OCI-LY3 (cell line): ENCODE data around the gene TGM5.

Experiments used
- H2AFZ ChIP-seq: fragments of 200-600, 300-600 bp; shearing (Covaris generic); 2 replicates; pipeline ENCODE4 v1.6.0; 2014; ENCODE audit warnings: antibody characterized with exemption, low read depth, low read length
- H3K27ac ChIP-seq: fragments of 200-600, 300-600 bp; sonication (generic); 2 replicates; pipeline ENCODE4 v1.5.1; 2014; ENCODE audit warnings: mild to moderate bottlenecking, low read length, moderate library complexity, mixed read lengths
- H3K27me3 ChIP-seq: fragments of 200-600, 300-600 bp; sonication (generic); 2 replicates; pipeline ENCODE4 v1.6.1; 2014; ENCODE audit warnings: low read depth, low read length, mixed read lengths
- H3K36me3 ChIP-seq: fragments of 200-600, 300-600 bp; sonication (generic); replicated peaks from 2 replicates; pipeline ENCODE3; 2014; ENCODE audit warnings: low read depth, low read length, mixed read lengths
- H3K4me1 ChIP-seq: fragments of 300-600, 200-600 bp; sonication (generic); 2 replicates; pipeline ENCODE4 v1.6.1; 2014; ENCODE audit warnings: low read length, mixed read lengths
- H3K4me2 ChIP-seq: fragments of 200-600, 300-600 bp; sonication (generic); 2 replicates; pipeline ENCODE4 v1.6.1; 2014; ENCODE audit warnings: low read length, mixed read lengths
- H3K4me3 ChIP-seq: fragments of 300-600, 200-600 bp; sonication (generic); 2 replicates; pipeline ENCODE4 v1.5.1; 2014; ENCODE audit warnings: antibody characterized with exemption, mild to moderate bottlenecking, low read length, moderate library complexity
- H3K79me2 ChIP-seq: fragments of 300-600, 200-600 bp; shearing (Covaris generic); 2 replicates; pipeline ENCODE4 v1.6.1; 2014; ENCODE audit warnings: mild to moderate bottlenecking, low read length, mixed read lengths
- H3K9ac ChIP-seq: fragments of 300-600, 200-600 bp; shearing (Covaris generic); 2 replicates; pipeline ENCODE4 v1.6.0; 2014; ENCODE audit warnings: mild to moderate bottlenecking, low read length, moderate library complexity
- H3K9me3 ChIP-seq: fragments of 200-600, 300-600 bp; shearing (Covaris generic); 2 replicates; pipeline ENCODE4 v1.6.1; 2014; ENCODE audit warnings: low read length, mixed read lengths; ENCODE audit not compliant: insufficient read depth
- H4K20me1 ChIP-seq: fragments of 200-600, 300-600 bp; sonication (generic); 2 replicates; pipeline ENCODE4 v1.6.1; 2016; ENCODE audit warnings: low read length, mixed read lengths; ENCODE audit not compliant: insufficient read depth
- EZH2phosphoT487 ChIP-seq: fragments of 200-600 bp; shearing (Covaris generic); IDR thresholded peaks from 2 replicates; pipeline ENCODE4 v1.6.1; 2018; ENCODE audit warnings: antibody characterized with exemption, mixed run types, low read depth
- TF ChIP-seq, protein P1 (sequence below): fragments of 200-600, 300-600 bp; sonication (generic); IDR thresholded peaks from 2 replicates; pipeline ENCODE4 v1.5.1; 2014; ENCODE audit warnings: antibody characterized with exemption, low read length, low read depth

TGM5 gene

DNA sequence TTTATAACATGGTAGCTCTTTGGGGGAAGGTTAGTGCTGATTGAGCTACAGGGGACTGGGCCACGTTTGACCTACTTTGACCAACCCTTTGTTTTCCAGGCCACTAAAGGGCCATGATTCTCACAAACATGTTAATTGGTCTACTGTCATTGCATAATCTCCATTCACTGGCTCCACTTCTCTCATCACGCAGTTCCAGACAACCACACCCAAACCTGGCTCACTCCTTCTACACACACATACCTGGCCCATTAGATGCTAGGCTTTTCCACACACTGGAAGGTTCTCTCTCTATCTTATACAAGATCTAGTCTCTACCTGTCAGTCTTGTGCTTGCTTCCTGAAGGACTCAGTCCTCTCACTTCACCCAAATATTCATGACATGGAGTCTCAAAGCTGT lies 15.9 kb downstream of the TGM5 start:
- H3K9ac ChIP-seq = no peak overlapping the region
- H3K4me3 ChIP-seq = no peak overlapping the region
- no peaks in the 10 kb centered on the region for H4K20me1 ChIP-seq
- H3K79me2 ChIP-seq = no peaks in the 10 kb centered on the region
- peak overlapping the region; percentile 96 for H3K27ac ChIP-seq
- peaks cover 8% of the 10 kb centered on the region for H3K36me3 ChIP-seq
- no peaks in the 10 kb centered on the region for H3K27me3 ChIP-seq
- no peak overlapping the region for H3K4me2 ChIP-seq
- TF ChIP-seq, protein P1, sequence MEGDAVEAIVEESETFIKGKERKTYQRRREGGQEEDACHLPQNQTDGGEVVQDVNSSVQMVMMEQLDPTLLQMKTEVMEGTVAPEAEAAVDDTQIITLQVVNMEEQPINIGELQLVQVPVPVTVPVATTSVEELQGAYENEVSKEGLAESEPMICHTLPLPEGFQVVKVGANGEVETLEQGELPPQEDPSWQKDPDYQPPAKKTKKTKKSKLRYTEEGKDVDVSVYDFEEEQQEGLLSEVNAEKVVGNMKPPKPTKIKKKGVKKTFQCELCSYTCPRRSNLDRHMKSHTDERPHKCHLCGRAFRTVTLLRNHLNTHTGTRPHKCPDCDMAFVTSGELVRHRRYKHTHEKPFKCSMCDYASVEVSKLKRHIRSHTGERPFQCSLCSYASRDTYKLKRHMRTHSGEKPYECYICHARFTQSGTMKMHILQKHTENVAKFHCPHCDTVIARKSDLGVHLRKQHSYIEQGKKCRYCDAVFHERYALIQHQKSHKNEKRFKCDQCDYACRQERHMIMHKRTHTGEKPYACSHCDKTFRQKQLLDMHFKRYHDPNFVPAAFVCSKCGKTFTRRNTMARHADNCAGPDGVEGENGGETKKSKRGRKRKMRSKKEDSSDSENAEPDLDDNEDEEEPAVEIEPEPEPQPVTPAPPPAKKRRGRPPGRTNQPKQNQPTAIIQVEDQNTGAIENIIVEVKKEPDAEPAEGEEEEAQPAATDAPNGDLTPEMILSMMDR = no peak
- no peak for TF ChIP-seq EZH2phosphoT487
- no peaks in the 10 kb centered on the region for H3K9me3 ChIP-seq
- H3K4me1 ChIP-seq = peaks cover 86% of the 10 kb centered on the region
- no peak overlapping the region for H2AFZ ChIP-seq

DNA sequence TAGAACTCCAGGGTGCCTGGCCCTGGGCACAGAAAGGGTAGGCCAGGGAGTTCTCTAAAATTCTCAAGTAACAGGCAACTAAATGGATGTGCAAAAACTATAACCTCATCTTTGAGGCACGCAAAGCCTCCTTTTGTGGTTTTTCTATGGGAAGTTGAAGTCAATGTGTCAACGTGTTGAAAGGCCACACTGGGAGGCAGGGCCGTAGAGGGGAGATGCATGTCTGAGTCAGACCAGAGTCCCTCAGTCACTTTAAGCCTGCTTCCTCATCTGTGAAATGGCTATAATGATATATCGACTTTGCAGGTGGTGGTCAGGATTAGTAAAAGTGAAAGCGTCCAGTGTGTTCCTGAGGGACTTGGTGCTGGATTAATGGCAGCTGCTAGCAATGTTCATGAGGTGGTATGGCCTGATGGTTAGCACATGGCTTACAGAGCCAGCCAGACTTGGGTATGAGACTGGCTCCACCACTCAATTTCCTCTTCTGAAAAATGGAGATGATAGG lies 17.0 kb downstream of the TGM5 start:
- Histone ChIP-seq H3K36me3 (peaks cover 8% of the 10 kb centered on the region), H4K20me1 (no peaks in the 10 kb centered on the region), H3K9ac (peak overlapping the region; percentile 64), H3K4me1 (peaks cover 76% of the 10 kb centered on the region), H3K27me3 (no peaks in the 10 kb centered on the region), H3K79me2 (no peaks in the 10 kb centered on the region), H3K4me2 (peak overlapping the region; percentile 58), H3K9me3 (no peaks in the 10 kb centered on the region), H3K27ac (peak overlapping the region; percentile 96), H2AFZ (peak overlapping the region; percentile 28; the same call in 1 of the 2 replicates), H3K4me3 (peak overlapping the region; percentile 8; the same call in 1 of the 2 replicates)
- TF ChIP-seq, protein P1 = no peak
- TF ChIP-seq EZH2phosphoT487 = no peak

DNA sequence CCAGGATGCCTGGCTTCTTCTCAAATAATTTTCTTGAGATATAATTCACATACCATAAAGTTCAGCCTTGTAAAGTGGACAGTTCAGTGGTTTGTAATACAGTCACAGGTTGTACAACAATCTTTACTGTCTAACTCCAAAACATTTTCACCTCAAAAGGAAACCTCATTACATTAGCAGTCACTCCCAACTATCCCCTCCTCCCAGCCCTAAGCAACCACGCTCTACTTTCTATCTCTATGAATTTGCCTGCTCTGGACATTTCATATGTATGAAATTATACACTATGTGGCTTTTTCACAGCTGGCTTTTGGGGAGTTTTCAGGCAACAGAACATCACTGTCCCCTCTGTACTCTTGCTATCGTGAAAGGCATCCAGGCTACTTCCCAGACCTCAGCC lies 17.5 kb downstream of the TGM5 start:
- H4K20me1 ChIP-seq = no peaks in the 10 kb centered on the region
- peaks cover 8% of the 10 kb centered on the region for H3K36me3 ChIP-seq
- H2AFZ ChIP-seq = peak overlapping the region; percentile 28; the same call in 1 of the 2 replicates
- H3K27me3 ChIP-seq = no peaks in the 10 kb centered on the region
- no peaks in the 10 kb centered on the region for H3K9me3 ChIP-seq
- peak overlapping the region; percentile 58 for H3K4me2 ChIP-seq
- peaks cover 71% of the 10 kb centered on the region for H3K4me1 ChIP-seq
- no peaks in the 10 kb centered on the region for H3K79me2 ChIP-seq
- H3K4me3 ChIP-seq = peak overlapping the region; percentile 8; the same call in 1 of the 2 replicates
- H3K9ac ChIP-seq = peak overlapping the region; percentile 64
- H3K27ac ChIP-seq = peak overlapping the region; percentile 96
- TF ChIP-seq, protein P1 = no peak
- TF ChIP-seq EZH2phosphoT487 = no peak

DNA sequence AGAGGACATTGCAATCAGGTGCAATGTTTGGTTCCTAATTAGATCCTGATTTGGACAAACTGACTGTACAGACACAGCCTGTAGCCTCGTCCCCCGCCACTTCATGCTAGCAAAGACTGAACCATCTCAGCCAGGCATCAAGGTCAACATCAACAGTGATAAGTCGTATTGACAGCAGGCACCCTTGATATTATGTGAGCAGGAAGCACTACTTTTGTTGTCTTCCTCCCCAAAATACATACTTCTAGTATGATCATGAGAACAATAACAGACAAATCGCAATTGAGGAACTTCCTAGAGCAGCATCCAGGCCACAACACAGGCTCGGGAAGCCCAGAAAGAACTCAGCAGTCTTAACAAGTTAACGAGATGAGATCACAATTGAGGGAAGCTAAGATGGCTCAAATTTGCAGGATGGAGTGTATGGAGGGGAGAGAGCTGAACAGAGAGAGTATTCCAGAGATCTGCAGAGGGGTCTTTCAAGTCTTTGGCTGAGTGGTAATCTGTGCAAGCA lies 20.4 kb downstream of the TGM5 start:
- Histone ChIP-seq H3K27me3 (no peaks in the 10 kb centered on the region), H4K20me1 (no peaks in the 10 kb centered on the region), H3K36me3 (peaks cover 8% of the 10 kb centered on the region), H3K4me2 (no peak overlapping the region), H3K9ac (no peak overlapping the region), H3K9me3 (no peaks in the 10 kb centered on the region), H2AFZ (no peak overlapping the region), H3K4me1 (peaks cover 42% of the 10 kb centered on the region), H3K4me3 (no peak overlapping the region), H3K79me2 (no peaks in the 10 kb centered on the region), H3K27ac (no peak overlapping the region)
- TF ChIP-seq, protein P1 = no peak
- TF ChIP-seq EZH2phosphoT487 = no peak
